CD4-positive, alpha-beta T cell treated with Interferon gamma for 1 hour (primary cell): ENCODE data around the gene ADAM12.
"Not testable (repeated sequence)": the region's sequence is repeated elsewhere in the genome, so short reads cannot be mapped to it uniquely, and the experiment has no call there.

Experiments
- DNase-seq: peaks from one replicate; pipeline ENCODE4 v3.0.0-alpha.2; 2020

Gene ADAM12

GRCh38 chr10:126402721-126403695 is 14.7 kb upstream of the ADAM12 start:
- no peak for DNase-seq

- DNase-seq = no peak
Measured at GRCh38 chr10:126400641-126401040, 12.4 kb upstream of the ADAM12 start.

GRCh38 chr10:126398924-126399323 is 10.6 kb upstream of the ADAM12 start:
- DNase-seq = no peak

GRCh38 chr10:126398383-126398743 is 10.1 kb upstream of the ADAM12 start:
- DNase-seq = no peak

- no peak for DNase-seq
Measured at GRCh38 chr10:126397640-126398382, 9.5 kb upstream of the ADAM12 start.

- no peak for DNase-seq
Measured at GRCh38 chr10:126397156-126397555, 8.9 kb upstream of the ADAM12 start.

GRCh38 chr10:126394948-126395347 is 6.7 kb upstream of the ADAM12 start:
- DNase-seq = no peak

- DNase-seq = no peak
Measured at GRCh38 chr10:126393076-126393475, 4.8 kb upstream of the ADAM12 start.

GRCh38 chr10:126392469-126392868 is 4.2 kb upstream of the ADAM12 start:
- no peak for DNase-seq

GRCh38 chr10:126392068-126392467 is 3.8 kb upstream of the ADAM12 start:
- no peak for DNase-seq

GRCh38 chr10:126391192-126391885 is 3.1 kb upstream of the ADAM12 start:
- no peak for DNase-seq

- no peak for DNase-seq
Measured at GRCh38 chr10:126390324-126390723, 2.0 kb upstream of the ADAM12 start.

- no peak for DNase-seq
Measured at GRCh38 chr10:126387041-126387921, 996 bp downstream of the ADAM12 start.

- DNase-seq = no peak
Measured at GRCh38 chr10:126384269-126384873, 3.9 kb downstream of the ADAM12 start.

- no peak for DNase-seq
Measured at GRCh38 chr10:126380352-126381076, 7.8 kb downstream of the ADAM12 start.

GRCh38 chr10:126379166-126379565 is 9.1 kb downstream of the ADAM12 start:
- DNase-seq = not testable (repeated sequence)

GRCh38 chr10:126376956-126377355 is 11.3 kb downstream of the ADAM12 start:
- no peak for DNase-seq

GRCh38 chr10:126375926-126376554 is 12.2 kb downstream of the ADAM12 start:
- no peak for DNase-seq

GRCh38 chr10:126375299-126375698 is 13.0 kb downstream of the ADAM12 start:
- no peak for DNase-seq

- DNase-seq = no peak
Measured at GRCh38 chr10:126374435-126374834, 13.8 kb downstream of the ADAM12 start.

GRCh38 chr10:126373972-126374371 is 14.3 kb downstream of the ADAM12 start:
- no peak for DNase-seq
